HL-60 (cell line): ENCODE data around the gene OR2Y1.
"Not testable (repeated sequence)": the region's sequence is repeated elsewhere in the genome, so short reads cannot be mapped to it uniquely, and the experiment has no call there.

Source experiments
- DNase-seq, 2 experiments: peaks; one replicate each; pipeline ENCODE4 v3.0.0-alpha.2; 2010 to 2020; ENCODE audit warnings: low read depth in 1 of 2, low spot score in 1 of 2
- H3K27ac ChIP-seq: fragments of 250-450 bp; sonication (Bioruptor Pico); replicated peaks from 2 replicates; pipeline ENCODE4 v1.5.1; 2020; ENCODE audit warnings: mild to moderate bottlenecking, moderate library complexity
- H3K27me3 ChIP-seq: fragments of 250-450 bp; sonication (Bioruptor Pico); 2 replicates; pipeline ENCODE4 v1.5.1; 2021; ENCODE audit warnings: mild to moderate bottlenecking, moderate library complexity; ENCODE audit not compliant: insufficient read depth, poor library complexity, severe bottlenecking
- H3K4me3 ChIP-seq: replicated peaks from 2 replicates; pipeline ENCODE4 v1.5.1; 2011; ENCODE audit warnings: mild to moderate bottlenecking, control low read depth, low read length; ENCODE audit not compliant: insufficient read depth
- GABPA ChIP-seq: IDR thresholded peaks from 2 replicates; pipeline ENCODE4 v1.6.1; 2012; ENCODE audit warnings: low read depth
- POLR2AphosphoS5 ChIP-seq: IDR thresholded peaks from 2 replicates; pipeline ENCODE4 v1.6.1; 2012; ENCODE audit warnings: low read depth
- SPI1 ChIP-seq: IDR thresholded peaks from 2 replicates; pipeline ENCODE4 v1.6.1; 2012; ENCODE audit warnings: low read depth, mild to moderate bottlenecking, borderline replicate concordance
- TF ChIP-seq, protein P1 (sequence below): IDR thresholded peaks from one replicate; pipeline ENCODE4 v1.5.1; 2011; ENCODE audit warnings: low read length, control low read depth, inconsistent platforms; ENCODE audit not compliant: insufficient read depth
- TF ChIP-seq, protein P2 (sequence below): IDR thresholded peaks from 2 replicates; pipeline ENCODE4 v1.6.1; 2012; ENCODE audit warnings: low read depth; ENCODE audit not compliant: insufficient replicate concordance

Gene OR2Y1

GRCh38 chr5:180783340-180784052 is 43.6 kb upstream of the OR2Y1 start:
- no peak for DNase-seq
- TF ChIP-seq SPI1 (no peak), POLR2AphosphoS5 (no peak), GABPA (no peak)
- TF ChIP-seq, protein P1, sequence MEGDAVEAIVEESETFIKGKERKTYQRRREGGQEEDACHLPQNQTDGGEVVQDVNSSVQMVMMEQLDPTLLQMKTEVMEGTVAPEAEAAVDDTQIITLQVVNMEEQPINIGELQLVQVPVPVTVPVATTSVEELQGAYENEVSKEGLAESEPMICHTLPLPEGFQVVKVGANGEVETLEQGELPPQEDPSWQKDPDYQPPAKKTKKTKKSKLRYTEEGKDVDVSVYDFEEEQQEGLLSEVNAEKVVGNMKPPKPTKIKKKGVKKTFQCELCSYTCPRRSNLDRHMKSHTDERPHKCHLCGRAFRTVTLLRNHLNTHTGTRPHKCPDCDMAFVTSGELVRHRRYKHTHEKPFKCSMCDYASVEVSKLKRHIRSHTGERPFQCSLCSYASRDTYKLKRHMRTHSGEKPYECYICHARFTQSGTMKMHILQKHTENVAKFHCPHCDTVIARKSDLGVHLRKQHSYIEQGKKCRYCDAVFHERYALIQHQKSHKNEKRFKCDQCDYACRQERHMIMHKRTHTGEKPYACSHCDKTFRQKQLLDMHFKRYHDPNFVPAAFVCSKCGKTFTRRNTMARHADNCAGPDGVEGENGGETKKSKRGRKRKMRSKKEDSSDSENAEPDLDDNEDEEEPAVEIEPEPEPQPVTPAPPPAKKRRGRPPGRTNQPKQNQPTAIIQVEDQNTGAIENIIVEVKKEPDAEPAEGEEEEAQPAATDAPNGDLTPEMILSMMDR, result no peak
- TF ChIP-seq, protein P2, sequence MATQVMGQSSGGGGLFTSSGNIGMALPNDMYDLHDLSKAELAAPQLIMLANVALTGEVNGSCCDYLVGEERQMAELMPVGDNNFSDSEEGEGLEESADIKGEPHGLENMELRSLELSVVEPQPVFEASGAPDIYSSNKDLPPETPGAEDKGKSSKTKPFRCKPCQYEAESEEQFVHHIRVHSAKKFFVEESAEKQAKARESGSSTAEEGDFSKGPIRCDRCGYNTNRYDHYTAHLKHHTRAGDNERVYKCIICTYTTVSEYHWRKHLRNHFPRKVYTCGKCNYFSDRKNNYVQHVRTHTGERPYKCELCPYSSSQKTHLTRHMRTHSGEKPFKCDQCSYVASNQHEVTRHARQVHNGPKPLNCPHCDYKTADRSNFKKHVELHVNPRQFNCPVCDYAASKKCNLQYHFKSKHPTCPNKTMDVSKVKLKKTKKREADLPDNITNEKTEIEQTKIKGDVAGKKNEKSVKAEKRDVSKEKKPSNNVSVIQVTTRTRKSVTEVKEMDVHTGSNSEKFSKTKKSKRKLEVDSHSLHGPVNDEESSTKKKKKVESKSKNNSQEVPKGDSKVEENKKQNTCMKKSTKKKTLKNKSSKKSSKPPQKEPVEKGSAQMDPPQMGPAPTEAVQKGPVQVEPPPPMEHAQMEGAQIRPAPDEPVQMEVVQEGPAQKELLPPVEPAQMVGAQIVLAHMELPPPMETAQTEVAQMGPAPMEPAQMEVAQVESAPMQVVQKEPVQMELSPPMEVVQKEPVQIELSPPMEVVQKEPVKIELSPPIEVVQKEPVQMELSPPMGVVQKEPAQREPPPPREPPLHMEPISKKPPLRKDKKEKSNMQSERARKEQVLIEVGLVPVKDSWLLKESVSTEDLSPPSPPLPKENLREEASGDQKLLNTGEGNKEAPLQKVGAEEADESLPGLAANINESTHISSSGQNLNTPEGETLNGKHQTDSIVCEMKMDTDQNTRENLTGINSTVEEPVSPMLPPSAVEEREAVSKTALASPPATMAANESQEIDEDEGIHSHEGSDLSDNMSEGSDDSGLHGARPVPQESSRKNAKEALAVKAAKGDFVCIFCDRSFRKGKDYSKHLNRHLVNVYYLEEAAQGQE, result no peak
- H3K4me3 ChIP-seq, result no peak overlapping the region
- no peak overlapping the region for H3K27ac ChIP-seq
- H3K27me3 ChIP-seq, result no peaks in the 10 kb centered on the region

DNA sequence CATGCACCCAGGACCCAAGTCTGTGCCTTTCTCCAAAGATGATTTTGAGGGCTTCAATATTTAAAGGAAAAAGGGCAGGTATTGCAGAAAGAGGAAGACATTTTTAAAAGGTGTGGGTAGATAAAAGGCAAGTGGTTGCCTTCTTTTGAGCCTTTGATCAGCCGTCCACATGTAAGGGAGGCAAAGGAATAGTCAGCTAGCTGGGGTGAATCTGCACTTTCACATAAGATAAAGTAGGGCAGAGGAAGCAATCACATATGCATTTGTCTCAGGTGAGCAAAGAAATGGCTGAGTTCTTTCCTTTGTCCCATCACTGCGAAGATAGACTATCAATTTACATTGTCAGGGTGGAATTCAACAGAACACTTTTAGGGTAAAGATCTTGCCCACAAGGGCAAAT is 42.9 kb upstream of the OR2Y1 start:
- Histone ChIP-seq H3K27ac (no peak overlapping the region), H3K27me3 (no peaks in the 10 kb centered on the region)
- TF ChIP-seq, protein P2, result no peak
- TF ChIP-seq SPI1 (no peak), POLR2AphosphoS5 (no peak), GABPA (no peak)
- TF ChIP-seq, protein P1, result no peak

DNA sequence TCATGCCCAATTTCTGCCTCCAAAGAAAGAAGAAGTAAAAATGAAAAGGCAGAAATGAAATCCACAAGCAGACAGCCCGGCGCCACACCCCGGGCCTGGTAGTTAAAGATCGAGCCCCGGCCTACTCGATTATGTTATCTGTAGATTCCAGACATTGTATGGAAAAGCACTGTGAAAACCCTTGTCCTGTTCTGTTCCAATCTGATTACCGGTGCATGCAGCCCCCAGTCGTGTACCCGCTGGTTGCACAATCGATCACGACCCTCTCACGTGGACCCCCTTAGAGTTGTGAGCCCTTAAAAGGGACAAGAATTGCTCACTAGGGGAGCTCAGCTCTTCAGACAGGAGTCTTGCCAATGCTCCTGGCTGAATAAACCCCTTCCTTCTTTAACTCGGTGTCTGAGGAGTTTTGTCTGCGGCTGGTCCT is 42.1 kb upstream of the OR2Y1 start:
- DNase-seq, result not testable (repeated sequence)

More for the DNA sequence above, 42.9 kb upstream of the OR2Y1 start:
- no peak overlapping the region for H3K4me3 ChIP-seq
- no peak for DNase-seq

GRCh38 chr5:180779985-180780610 is 40.2 kb upstream of the OR2Y1 start:
- no peak for TF ChIP-seq SPI1
- TF ChIP-seq POLR2AphosphoS5, result no peak
- TF ChIP-seq, protein P2, result no peak
- no peak for TF ChIP-seq GABPA
- TF ChIP-seq, protein P1, result no peak
- no peak for DNase-seq

More for the DNA sequence above, 42.1 kb upstream of the OR2Y1 start:
- not testable (repeated sequence) for H3K27ac ChIP-seq, H3K27me3 ChIP-seq, H3K4me3 ChIP-seq

More at GRCh38 chr5:180779985-180780610, 40.2 kb upstream of the OR2Y1 start:
- Histone ChIP-seq H3K4me3 (no peak overlapping the region), H3K27me3 (no peaks in the 10 kb centered on the region), H3K27ac (no peak overlapping the region)
